Activated CD4-positive, alpha-beta T cell treated with anti-CD3 and anti-CD28 coated beads, Interleukin-10, Interleukin-2, amounts not matched to agents 100 ng/mL and 50 ng/mL, durations not matched to agents 16 hours and 8 hours (primary cell): ENCODE results near the gene CHD9.
"Not testable (repeated sequence)": the region's sequence is repeated elsewhere in the genome, so short reads cannot be mapped to it uniquely, and the experiment has no call there.

ENCODE experiments used
- DNase-seq: peaks from one replicate; pipeline ENCODE4 v3.0.0-alpha.2; 2020

Gene CHD9, protein sequence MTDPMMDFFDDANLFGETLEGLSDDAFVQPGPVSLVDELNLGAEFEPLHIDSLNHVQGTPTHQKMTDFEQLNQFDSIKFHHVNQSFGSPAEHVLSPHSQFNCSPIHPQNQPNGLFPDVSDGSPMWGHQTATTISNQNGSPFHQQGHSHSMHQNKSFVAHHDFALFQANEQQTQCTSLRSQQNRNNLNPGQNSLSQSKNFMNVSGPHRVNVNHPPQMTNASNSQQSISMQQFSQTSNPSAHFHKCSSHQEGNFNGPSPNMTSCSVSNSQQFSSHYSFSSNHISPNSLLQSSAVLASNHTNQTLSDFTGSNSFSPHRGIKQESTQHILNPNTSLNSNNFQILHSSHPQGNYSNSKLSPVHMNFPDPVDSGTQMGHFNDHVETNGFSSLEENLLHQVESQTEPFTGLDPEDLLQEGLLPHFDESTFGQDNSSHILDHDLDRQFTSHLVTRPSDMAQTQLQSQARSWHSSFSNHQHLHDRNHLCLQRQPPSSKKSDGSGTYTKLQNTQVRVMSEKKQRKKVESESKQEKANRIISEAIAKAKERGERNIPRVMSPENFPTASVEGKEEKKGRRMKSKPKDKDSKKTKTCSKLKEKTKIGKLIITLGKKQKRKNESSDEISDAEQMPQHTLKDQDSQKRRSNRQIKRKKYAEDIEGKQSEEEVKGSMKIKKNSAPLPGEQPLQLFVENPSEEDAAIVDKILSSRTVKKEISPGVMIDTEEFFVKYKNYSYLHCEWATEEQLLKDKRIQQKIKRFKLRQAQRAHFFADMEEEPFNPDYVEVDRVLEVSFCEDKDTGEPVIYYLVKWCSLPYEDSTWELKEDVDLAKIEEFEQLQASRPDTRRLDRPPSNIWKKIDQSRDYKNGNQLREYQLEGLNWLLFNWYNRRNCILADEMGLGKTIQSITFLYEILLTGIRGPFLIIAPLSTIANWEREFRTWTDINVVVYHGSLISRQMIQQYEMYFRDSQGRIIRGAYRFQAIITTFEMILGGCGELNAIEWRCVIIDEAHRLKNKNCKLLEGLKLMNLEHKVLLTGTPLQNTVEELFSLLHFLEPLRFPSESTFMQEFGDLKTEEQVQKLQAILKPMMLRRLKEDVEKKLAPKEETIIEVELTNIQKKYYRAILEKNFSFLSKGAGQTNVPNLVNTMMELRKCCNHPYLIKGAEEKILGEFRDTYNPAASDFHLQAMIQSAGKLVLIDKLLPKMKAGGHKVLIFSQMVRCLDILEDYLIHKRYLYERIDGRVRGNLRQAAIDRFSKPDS (N-terminal part only)

DNA sequence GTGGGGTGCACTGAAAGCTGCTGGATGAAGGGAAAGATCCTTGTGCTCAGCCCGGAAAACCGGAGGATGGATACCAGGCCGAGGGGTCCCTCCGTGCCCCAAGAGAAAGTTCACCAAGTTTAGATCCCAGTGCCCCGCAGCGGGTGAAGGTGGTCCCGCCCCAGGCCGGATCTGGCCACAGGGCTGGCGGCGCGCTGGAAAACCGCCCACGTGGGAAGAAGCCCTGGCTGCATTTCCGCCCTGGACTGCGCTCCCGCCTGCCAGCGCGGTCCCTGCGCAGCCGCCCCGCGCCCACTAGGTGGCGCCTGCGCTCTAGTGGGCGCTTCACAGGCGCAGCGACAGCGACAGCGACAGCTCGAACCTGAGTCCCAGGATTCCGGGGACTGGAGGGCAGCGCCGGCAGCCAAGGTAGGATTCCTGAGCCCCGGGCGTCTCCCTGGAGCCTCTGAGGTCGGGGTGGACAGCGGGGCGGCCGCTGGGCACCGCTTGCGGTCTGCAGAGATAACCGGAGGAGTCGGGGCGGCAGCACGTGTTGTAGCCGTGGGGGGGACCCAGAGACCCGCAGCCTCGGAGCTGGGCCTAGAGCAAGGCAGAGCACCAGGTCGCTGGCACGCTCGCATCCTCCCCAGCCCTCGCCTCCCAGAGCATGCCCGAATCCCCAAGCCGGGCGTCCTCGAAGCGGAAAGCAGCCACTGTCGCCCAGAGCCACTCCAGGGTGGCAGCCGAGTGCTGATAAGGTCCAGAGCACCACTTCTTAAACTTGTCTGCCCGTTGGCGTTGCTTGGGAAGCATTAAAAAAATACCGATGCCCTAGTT lies at the start of gene CHD9:
Gene CHD9, plus strand, starts transcription at position 322 of the 816 bp plus-strand sequence. CDS start 101,099 bp downstream, outside the sequence.
- DNase-seq, result peak; percentile 86

DNA sequence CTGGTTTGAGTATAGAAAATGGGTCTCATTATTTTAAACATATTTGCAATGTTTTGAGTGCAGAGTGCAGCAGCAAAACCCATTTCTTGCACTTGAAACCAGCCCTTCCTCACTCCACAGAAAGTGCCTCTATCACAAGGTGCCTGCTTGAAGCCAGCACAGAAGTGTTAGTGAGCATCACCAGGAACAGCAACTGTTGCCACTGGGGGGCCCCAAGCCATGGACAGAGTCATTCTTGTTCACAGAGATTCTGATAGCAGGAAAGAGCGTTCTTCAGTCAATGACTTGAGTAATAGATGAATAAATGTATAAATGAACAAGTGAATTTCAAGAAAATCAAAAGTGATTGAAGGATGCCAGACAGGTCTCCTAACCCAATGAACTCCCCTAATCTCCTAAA lies 47.7 kb upstream of the CHD9 start:
- no peak for DNase-seq

- no peak for DNase-seq
These were observed 40.5 kb upstream of the CHD9 start for GRCh38 chr16:53014287-53014686.

GRCh38 chr16:53018834-53019416 lies 35.9 kb upstream of the CHD9 start:
- no peak for DNase-seq

DNA sequence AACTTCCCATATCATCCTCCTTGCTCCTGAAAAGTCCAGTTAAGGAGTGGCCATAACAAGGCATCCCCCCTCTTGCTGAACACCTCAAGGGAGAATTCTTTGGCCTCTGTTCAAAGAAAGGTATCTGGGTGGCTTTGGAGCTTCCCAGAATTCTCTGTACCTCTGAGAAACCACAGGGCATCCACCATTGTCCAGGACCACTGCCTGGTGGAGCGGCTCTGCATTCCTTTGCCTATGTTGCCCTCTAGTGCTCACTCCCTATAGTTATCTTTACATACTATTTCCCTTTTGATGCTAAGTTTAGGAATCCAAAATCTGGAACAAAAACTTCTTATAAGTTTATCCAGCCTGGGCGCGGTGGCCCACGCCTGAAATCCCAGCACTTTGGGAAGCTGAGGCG lies 32.4 kb upstream of the CHD9 start:
- peak; percentile 36 for DNase-seq

- DNase-seq, result no peak
These were observed 30.7 kb upstream of the CHD9 start for GRCh38 chr16:53024045-53024444.

- DNase-seq, result no peak
These were observed 24.8 kb upstream of the CHD9 start for GRCh38 chr16:53029971-53030370.

DNA sequence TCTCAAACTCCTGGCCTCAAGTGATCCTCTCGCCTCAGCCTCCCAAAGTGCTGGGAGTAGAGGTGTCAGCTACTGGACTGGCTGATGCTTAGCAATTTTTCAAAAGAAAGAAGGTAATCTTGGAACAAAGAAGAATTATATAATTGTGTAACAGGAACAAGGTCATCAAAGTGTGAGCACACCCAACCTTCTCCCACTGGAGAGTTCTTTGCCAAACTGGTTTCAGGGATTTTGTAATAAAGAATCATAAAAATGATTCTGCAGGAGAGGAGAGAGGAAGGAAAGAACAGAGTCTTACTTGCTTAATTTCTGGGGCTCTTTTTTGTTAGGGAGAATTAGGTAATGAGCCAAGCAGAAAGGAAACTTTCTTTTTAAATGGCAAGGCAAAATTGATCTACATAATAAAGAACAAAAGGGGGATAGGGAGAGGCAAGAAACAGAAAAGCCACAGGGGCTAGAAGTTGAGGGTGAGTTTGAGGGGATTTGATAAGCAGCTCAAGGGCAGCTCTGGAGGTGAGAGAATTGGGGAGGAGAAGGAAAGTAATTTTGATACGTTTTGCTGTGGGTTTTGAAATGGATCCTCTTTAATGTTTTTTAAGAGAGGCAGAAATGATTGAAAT lies 23.4 kb upstream of the CHD9 start:
- DNase-seq, result no peak

DNA sequence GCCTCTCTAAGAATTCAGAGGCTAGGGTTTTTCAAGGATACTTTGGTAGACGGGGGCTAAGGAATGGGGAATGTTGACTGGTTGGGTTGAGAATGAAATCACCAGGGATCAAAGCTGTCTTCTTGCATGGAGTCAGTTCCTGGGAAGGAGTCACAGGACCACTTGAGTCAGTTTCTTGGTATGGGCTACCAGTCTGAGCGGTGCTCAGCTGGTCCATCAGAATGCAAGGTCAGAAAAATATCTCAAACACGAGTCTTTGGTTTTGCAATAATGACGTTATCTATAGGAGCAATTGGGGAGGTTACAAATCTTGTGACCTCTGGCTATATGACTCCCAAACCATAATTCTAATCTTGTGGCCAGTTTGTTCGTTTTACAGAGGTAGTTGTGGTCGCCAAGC lies 20.5 kb upstream of the CHD9 start:
- no peak for DNase-seq

- DNase-seq, result no peak
These were observed 19.4 kb upstream of the CHD9 start for GRCh38 chr16:53035176-53035942.

- no peak for DNase-seq
These were observed 18.7 kb upstream of the CHD9 start for GRCh38 chr16:53036066-53036465.

- not testable (repeated sequence) for DNase-seq
These were observed 18.1 kb upstream of the CHD9 start for GRCh38 chr16:53036711-53037110.

DNA sequence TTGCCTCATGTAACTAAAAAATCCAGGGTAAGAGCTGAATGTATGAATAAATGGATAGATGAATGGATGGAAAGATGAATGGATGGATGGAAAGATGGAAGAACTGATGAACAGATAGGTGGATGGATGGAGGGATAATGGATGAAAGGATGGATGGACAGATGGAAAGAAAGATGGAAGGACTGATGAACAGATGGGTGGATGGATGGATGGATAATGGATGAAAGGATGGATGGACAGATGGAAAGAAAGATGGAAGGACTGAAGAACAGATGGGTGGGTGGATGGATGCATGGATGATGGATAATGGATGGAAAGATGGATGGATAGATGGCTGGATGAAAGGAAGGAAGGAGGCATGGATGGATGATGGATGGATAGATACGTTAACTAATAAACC lies 14.0 kb upstream of the CHD9 start:
- no peak for DNase-seq

- no peak for DNase-seq
These were observed 13.3 kb upstream of the CHD9 start for GRCh38 chr16:53041320-53042051.

GRCh38 chr16:53042235-53042701 lies 12.5 kb upstream of the CHD9 start:
- no peak for DNase-seq

- no peak for DNase-seq
These were observed 11.4 kb upstream of the CHD9 start for GRCh38 chr16:53043428-53043831.

- DNase-seq, result no peak
These were observed 10.7 kb upstream of the CHD9 start for GRCh38 chr16:53043986-53044601.

DNA sequence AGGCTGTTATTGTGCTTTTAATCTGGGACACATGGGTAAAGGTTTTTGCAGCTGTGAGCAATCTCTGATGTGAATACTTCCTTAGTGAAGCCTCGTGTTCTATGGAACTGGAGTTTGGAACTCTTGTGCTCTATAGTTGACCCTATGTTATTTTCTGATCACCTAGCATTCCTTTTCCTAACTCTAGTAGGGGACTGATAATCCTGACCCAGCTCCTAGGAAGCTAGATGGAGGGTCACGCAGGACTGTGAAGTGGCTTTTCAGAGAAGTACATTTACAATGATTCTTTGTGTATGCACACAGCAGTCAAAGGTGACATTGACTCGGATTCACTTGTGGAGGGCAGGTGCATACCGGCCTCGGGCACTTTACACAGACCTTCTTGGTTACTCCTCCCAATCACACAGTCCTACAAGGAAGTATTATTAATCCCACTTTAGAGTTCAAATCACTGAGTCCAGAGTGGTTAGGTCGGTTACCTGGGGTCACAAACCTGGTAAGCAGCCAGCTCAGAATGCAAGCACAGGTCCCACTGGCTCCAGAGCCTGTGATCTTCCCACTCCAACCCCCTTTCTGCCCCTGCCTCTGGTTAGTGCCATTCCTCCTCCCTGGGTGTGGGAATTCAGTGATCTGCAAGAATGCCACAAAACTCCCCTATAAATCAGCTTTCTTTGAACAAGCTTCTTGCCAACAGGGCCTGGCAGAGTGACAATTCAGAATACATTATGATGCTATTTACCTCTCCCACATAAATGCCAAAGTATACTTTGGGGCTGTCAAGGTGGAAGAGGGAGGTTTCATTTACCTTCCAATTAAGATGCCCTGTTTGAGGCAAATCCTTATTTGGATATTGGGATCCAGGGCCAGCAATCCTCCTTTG lies 9.2 kb upstream of the CHD9 start:
- DNase-seq, result no peak
